ENCODE results near the gene GIT2.
"Not testable (repeated sequence)": the region's sequence is repeated elsewhere in the genome, so short reads cannot be mapped to it uniquely, and the experiment has no call there.

Gene GIT2

DNA sequence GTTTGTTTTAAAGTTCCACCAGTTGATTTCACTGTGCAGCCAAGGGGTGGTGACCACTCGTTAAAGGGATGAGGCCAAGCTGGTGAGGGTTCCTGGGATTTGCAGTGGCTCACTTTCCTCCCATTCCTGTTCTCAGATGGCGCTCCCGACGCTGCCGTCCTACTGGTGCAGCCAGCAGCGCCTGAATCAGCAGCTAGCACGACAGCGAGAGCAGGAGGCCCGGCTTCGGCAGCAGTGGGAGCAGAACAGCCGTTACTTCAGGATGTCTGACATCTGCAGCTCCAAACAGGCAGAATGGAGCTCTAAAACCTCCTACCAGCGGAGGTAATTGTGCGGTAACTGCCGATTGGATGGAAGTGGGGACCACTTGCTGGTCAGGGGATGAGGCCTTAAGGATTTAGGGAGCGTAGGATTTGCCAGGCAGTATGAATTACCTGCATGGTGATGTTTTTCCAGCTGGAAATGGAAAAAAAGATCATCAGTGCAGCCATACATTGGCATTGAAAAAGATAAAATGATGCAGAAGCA, 93.2 kb downstream of the GIT2 start:
- ATAC-seq (replicated peaks) (no peak), DNase-seq (no peak)
- H3K27ac Mint-ChIP-seq, result peak overlapping the region; percentile 14
- no peak overlapping the region for H3K4me3 Mint-ChIP-seq
- H3K36me3 Mint-ChIP-seq, result peaks cover 24 to 41% of the 10 kb centered on the region in 2 donors
- H3K4me1 Mint-ChIP-seq, result peaks cover 14 to 26% of the 10 kb centered on the region in 2 donors
- no peaks in the 10 kb centered on the region for H3K9me3 Mint-ChIP-seq
- no peaks in the 10 kb centered on the region for H3K27me3 Mint-ChIP-seq

DNA sequence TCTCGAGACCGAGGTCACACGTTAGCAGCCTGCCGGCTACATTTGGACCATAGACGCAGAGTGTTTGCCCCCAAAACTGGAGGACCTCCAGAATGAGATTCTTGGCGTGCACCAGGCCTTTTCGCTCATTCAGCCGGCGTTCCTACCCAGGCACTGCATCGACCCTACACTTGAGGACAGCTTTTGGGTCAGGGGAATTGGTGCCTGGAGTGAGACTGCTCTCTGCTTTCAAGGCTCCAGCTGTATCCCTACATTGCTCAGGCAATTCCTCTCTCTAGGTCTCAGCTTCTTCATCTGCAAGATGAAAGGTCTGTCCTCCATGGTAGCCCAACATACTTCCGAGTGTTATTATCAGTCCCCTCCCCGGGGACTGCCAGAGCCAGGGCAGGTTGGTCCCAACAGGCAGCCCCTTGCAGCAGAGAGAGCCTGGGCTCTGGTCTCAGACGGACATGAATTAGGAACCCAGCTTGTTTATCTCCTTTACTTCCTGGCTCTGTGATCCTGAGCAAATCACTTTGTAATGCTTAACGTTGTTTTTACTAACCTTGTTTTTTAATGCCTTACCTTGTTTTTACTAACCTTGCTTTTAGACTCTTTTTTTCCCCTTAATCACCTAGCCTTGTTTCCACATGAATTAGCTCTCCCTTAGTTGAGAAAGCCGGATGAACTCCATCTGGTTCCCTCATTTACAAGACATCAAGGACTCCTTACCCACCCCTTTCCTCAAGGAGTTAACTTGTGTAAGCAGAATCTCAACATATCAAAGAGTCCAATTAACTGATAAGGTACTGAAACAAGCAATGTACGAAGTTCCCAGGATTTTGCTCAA, 95.2 kb downstream of the GIT2 start:
- no peak for DNase-seq
- peak; percentile 15 to 22 for ATAC-seq (replicated peaks)
- Mint-ChIP-seq H3K4me1 (peaks cover 14 to 26% of the 10 kb centered on the region in 2 donors), H3K27me3 (no peaks in the 10 kb centered on the region), H3K27ac (peak overlapping the region; percentile 98), H3K9me3 (no peaks in the 10 kb centered on the region), H3K36me3 (peaks cover 18 to 24% of the 10 kb centered on the region in 2 donors), H3K4me3 (peak overlapping the region; percentile 87 to 92)

DNA sequence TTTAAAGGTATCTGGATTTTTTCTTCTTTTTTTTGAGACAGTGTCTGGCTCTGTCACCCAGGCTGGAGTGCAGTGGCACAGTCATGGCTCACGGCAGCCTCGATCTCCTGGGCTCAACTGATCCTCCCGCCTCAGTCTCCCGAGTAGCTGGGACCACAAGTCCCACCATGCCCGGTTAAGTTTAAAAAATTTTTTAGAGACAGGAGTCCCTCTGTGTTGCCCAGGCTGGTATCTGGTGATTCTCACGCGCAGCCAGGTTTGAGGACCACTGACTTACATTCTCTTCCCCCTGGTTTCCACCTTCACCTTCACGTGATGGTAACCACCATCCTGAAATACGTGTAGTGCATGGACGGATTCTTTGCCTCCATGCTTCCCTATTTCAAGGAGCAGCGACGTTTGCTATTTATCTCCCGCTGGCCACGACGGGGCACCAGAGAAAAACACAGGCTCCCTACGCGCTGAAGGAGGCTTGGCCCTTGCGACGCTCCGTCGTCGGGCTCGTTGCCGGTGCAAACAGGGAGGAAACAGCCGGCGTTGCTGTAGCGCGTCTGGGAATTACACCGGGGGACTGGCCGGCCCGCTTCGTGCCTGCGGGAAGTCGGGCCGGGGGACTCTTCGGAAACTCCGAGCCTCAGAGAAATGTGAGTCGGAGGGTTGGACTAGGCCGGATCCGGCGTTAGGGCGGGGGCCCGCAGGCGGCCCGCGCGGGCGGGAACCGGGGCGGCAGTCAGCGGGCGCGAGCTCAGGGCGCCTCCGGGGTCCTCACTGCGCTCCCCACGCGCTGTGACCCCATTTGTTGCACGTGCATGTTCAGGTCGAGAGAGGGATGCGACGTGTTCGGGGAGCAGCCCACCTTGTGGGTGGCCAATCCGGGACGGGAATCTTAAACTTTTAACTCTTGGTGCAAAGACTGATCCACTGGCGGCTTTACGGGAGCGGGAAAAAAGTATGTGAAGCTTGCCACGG, 96.1 kb downstream of the GIT2 start, which contains the start of gene TCHP:
TSS of gene TCHP (plus strand) at position 492 of the 969 bp plus-strand sequence. CDS start 2,753 bp downstream, outside the sequence.
- H3K9me3 Mint-ChIP-seq, result no peaks in the 10 kb centered on the region
- peak within 1 kb of the TSS; percentile 98 for H3K27ac Mint-ChIP-seq
- no peaks in the 10 kb centered on the region for H3K27me3 Mint-ChIP-seq
- DNase-seq (peak; percentile 71), ATAC-seq (replicated peaks) (peak; percentile 90 to 91)
- H3K36me3 Mint-ChIP-seq, result peaks cover 15 to 16% of the 10 kb centered on the region in 2 donors
- peaks cover 14 to 26% of the 10 kb centered on the region in 2 donors for H3K4me1 Mint-ChIP-seq
- peak within 1 kb of the TSS; percentile 87 to 92 for H3K4me3 Mint-ChIP-seq

DNA sequence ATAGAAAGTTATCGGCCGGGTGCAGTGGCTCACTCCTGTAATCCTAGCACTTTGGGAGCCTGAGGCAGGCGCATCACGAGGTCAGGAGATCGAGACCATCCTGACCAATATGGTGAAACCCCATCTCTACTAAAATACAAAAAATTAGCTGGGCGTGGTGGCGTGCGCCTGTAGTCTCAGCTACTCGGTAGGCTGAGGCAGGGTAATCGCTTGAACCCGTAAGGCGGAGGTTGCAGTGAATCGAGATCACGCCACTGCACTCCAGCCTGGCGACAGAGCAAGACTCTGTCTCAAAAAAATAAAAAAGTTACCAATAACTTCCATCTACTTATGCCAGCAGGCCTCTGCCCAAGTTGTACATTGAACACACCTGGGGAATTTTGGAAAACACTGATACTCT, 96.8 kb downstream of the GIT2 start:
- Mint-ChIP-seq H3K4me3 (peak overlapping the region; percentile 87 to 92), H3K4me1 (peaks cover 14 to 26% of the 10 kb centered on the region in 2 donors)
- H3K27me3 Mint-ChIP-seq; H3K36me3 Mint-ChIP-seq; H3K27ac Mint-ChIP-seq; DNase-seq; H3K9me3 Mint-ChIP-seq; ATAC-seq (replicated peaks): not testable (repeated sequence)

DNA sequence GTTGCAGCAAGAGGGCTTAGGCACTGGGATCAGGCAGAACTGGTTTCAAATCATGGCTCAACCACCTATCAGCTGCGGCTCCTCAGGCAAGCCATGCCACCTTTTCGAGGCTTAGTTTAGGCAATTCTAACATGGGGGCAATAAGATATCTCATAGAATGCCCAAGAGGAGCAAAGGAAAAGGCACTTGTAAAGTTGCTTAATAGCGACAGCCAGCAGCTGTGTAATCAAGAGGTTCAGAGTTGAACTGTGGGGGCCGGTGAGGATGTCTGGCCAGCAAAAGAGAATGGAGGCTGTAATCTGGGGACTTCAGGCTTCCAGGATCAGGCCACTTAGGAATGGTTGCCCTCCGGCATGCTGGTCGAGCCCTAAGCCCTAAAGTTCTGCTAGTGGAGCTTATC, 99.1 kb downstream of the GIT2 start:
- peaks cover 27 to 40% of the 10 kb centered on the region in 2 donors for H3K4me1 Mint-ChIP-seq
- H3K4me3 Mint-ChIP-seq, result no peak overlapping the region
- H3K9me3 Mint-ChIP-seq, result no peaks in the 10 kb centered on the region
- H3K27me3 Mint-ChIP-seq, result no peaks in the 10 kb centered on the region
- no peak for ATAC-seq (replicated peaks)
- no peak for DNase-seq
- H3K36me3 Mint-ChIP-seq, result no peaks in the 10 kb centered on the region
- no peak overlapping the region for H3K27ac Mint-ChIP-seq

DNA sequence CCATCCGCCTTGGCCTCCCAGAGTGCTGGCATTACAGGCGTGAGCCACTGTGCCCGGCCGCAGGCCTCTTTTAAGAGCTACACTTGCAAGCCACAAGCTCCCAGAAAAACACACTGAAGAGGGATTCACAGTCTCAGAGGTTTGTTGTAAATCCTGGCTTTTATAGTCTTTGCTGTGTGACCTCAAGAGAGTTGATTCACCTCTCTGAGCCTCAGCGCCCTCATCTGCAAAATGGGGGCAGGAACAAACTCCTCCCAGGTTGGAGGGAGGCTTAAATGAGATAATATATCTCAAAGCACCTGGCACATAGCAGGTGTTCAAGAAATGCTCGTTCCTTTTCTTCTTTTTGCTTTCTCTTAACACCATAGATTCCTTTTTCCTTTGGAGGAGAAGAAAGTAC, 100.0 kb downstream of the GIT2 start:
- Mint-ChIP-seq H3K27me3 (no peaks in the 10 kb centered on the region), H3K9me3 (no peaks in the 10 kb centered on the region), H3K4me3 (no peak overlapping the region), H3K4me1 (peaks cover 20 to 33% of the 10 kb centered on the region in 2 donors), H3K27ac (no peak overlapping the region), H3K36me3 (no peaks in the 10 kb centered on the region)
- DNase-seq (no peak), ATAC-seq (replicated peaks) (no peak)

DNA sequence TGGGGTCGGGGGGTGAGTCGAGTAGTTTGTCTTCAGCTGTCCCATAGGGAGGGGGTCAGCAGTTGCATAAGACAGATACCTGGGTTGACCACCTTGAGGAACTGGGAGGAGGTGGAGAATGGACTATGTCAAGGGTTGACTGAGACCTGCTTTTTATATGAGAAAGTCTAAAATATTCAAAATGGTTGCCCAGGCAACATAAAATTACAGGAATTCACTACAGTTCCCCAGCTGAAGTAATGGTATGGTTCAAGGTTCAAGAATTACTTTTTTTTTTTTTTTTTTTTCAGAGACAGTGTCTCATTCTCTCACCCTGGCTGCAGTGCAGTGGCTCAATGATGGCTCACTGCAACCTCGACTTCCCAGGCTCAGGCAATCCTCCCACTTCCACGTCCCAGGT, 101.2 kb downstream of the GIT2 start:
- no peak overlapping the region for H3K4me3 Mint-ChIP-seq
- no peak for DNase-seq
- H3K27ac Mint-ChIP-seq, result no peak overlapping the region
- H3K36me3 Mint-ChIP-seq, result no peaks in the 10 kb centered on the region
- ATAC-seq (replicated peaks), result no peak
- H3K9me3 Mint-ChIP-seq, result no peaks in the 10 kb centered on the region
- peaks cover 16 to 23% of the 10 kb centered on the region in 2 donors for H3K4me1 Mint-ChIP-seq
- no peaks in the 10 kb centered on the region for H3K27me3 Mint-ChIP-seq

DNA sequence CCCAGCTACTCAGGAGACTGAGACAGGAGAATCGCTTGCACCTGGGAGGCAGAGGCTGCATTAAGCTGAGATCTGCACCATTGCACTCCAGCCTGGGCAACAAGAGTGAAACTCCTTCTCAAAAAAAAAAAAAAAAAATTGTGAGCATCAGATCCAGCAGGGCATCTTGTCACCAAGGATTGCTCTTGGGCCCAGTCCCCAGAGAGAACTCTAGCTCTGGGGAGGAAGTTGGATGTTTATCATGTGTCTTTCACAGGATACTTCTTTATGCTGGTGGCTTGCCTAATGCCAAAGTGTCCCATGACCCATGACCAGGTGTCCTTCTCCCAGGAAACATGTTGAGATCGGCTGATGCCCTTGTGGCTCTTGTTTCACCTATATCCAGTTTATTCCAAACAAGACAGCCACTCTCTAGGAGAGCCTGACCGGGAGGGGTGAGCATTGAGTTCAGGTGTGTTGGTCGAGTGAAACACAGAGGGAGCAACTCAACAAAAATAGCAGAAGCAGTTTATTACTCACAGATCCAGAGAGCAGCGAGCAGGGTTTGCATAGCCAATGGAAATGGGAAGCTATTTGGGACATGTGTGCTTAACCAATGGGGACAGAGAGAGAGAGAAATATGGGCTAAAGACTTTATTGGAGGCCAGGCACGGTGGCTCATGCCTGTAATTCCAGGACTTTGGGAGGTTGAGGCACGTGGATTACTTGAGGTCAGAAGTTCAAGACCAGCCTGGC, 102.7 kb downstream of the GIT2 start:
- peak; percentile 25 to 26 for ATAC-seq (replicated peaks)
- H3K27ac Mint-ChIP-seq, result peak overlapping the region; percentile 76
- peak overlapping the region in 1 of 2 donors; percentile 2 for H3K4me3 Mint-ChIP-seq
- H3K9me3 Mint-ChIP-seq, result no peaks in the 10 kb centered on the region
- H3K27me3 Mint-ChIP-seq, result no peaks in the 10 kb centered on the region
- no peaks in the 10 kb centered on the region for H3K36me3 Mint-ChIP-seq
- DNase-seq, result no peak
- peaks cover 27 to 36% of the 10 kb centered on the region in 2 donors for H3K4me1 Mint-ChIP-seq

DNA sequence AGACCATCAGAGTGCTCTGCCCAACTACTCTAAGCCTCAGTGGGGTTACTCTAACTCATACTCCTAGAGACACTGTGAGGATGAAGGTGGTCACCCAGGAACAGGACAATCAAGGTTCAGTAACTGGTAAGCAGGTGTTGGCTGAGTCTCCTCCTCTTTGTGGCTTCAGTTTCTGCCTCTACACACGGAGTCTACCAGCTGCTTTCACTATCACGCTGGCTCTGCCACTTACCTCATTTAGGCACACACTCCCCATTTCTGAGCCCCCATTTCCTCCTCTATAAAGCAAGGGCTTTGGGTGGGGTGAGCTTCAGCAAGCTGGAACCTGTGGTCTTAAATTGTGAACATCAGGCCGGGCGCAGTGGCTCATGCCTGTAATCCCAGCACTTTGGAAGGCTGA, 103.4 kb downstream of the GIT2 start:
- peak overlapping the region; percentile 76 for H3K27ac Mint-ChIP-seq
- peak; percentile 75 for ATAC-seq (replicated peaks)
- H3K36me3 Mint-ChIP-seq, result no peaks in the 10 kb centered on the region
- H3K27me3 Mint-ChIP-seq, result no peaks in the 10 kb centered on the region
- no peak overlapping the region for H3K4me3 Mint-ChIP-seq
- H3K9me3 Mint-ChIP-seq, result no peaks in the 10 kb centered on the region
- H3K4me1 Mint-ChIP-seq, result peaks cover 30 to 43% of the 10 kb centered on the region in 2 donors
- no peak for DNase-seq

DNA sequence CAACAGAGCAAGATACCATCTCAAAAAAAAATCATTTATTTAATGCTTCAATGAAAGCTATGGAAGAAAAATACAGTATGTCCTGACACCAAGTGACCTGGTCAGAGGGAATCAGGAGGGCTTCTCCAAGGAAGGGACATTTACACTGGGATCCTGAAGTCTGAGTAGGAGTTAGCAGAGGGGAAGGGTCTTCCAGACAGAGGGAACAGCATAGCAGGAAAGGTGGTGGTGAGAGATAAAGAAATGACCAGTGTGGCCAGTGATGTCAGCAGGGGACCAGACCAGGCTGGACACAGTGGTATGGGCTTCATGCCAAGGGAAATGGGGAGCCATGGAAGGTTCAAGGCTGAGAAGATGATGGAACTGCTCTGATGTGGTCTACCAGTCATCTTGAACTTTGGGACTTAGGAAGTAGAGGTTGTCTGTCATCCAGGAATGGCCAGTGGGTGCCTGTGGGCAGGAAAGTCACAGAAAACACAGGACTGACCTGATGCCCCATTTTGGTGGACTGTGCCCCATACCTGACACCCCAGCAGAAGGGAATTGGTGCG, 103.9 kb downstream of the GIT2 start:
- H3K27me3 Mint-ChIP-seq, result no peaks in the 10 kb centered on the region
- H3K27ac Mint-ChIP-seq, result peak overlapping the region; percentile 60
- peaks cover 35 to 45% of the 10 kb centered on the region in 2 donors for H3K4me1 Mint-ChIP-seq
- ATAC-seq (replicated peaks), result no peak
- H3K4me3 Mint-ChIP-seq, result no peak overlapping the region
- H3K36me3 Mint-ChIP-seq, result no peaks in the 10 kb centered on the region
- H3K9me3 Mint-ChIP-seq, result no peaks in the 10 kb centered on the region
- no peak for DNase-seq

DNA sequence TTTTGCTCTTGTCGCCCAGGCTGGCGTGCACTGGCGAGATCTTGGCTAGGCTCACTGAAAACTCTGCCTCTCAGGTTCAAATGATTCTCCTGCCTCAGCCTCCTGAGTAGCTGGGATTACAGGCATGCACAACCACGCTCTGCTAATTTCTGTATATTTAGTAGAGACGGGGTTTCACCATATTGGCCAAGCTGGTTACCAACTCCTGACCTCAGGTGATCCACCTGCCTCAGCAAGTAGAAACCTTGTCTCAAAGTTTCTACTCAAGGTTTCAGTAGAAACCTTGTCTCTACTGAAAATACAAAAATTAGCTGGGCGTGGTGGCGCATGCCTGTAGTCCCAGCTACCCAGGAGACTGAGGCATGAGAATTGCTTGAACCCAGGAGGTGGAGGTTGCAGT, 104.4 kb downstream of the GIT2 start:
- H3K9me3 Mint-ChIP-seq; H3K36me3 Mint-ChIP-seq; H3K4me3 Mint-ChIP-seq; ATAC-seq (replicated peaks); DNase-seq; H3K27ac Mint-ChIP-seq; H3K27me3 Mint-ChIP-seq: not testable (repeated sequence)
- H3K4me1 Mint-ChIP-seq, result peaks cover 35 to 45% of the 10 kb centered on the region in 2 donors

DNA sequence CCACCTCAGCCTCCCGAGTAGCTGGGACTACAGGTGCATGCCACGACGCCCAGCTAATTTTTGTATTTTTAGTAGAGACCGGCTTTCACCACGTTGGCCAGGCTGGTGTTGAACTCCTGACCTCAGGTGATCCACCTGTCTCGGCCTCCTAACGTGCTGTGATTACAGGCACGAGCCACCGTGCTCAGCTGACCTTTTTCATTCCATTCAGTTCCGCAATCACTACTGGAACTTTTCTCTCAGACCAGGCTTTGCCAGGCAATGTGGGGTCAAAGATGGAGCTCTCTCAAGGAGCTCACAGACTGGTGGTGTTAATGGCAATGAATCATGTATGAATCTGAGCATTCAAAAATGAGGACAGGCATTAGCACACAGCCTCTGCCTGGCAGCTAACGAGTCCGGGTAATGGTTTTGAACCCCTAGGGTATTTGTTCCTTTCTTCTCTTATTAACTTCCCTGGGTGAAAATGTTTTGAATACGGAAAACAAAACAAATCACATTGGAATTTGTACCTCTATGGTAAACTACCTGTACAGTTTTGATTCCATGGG, 105.5 kb downstream of the GIT2 start:
- no peaks in the 10 kb centered on the region for H3K27me3 Mint-ChIP-seq
- DNase-seq (no peak), ATAC-seq (replicated peaks) (no peak)
- no peaks in the 10 kb centered on the region for H3K36me3 Mint-ChIP-seq
- no peak overlapping the region for H3K4me3 Mint-ChIP-seq
- no peak overlapping the region for H3K27ac Mint-ChIP-seq
- no peaks in the 10 kb centered on the region for H3K9me3 Mint-ChIP-seq
- peaks cover 35 to 45% of the 10 kb centered on the region in 2 donors for H3K4me1 Mint-ChIP-seq

All from stimulated activated naive B cell treated with anti-CD40 and anti-IgM and Interleukin-4, amounts not matched to agents 10 μg/mL and 1 μg/mL and 100 μg/mL, for 72 hours (primary cell).